Activated T-helper 1 cell treated with anti-CD3 and anti-CD28 coated beads, Interleukin-2, amount 50 U/mL, for 16 hours (primary cell): ENCODE data around the gene KCND1.

Experiments
- DNase-seq, 2 donors: peaks; one replicate each; pipeline ENCODE4 v3.0.0-alpha.2; 2020; ENCODE audit warnings: low read depth in 1 of 2, low spot score in 1 of 2

Gene KCND1

GRCh38 chrX:48938721-48939425, 32.8 kb downstream of the KCND1 start:
- DNase-seq, result peak in 1 of 2 donors; percentile 70

GRCh38 chrX:48937054-48937907, 34.4 kb downstream of the KCND1 start:
- DNase-seq, result peak; percentile 65 to 86

GRCh38 chrX:48936429-48937053, 35.1 kb downstream of the KCND1 start:
- DNase-seq, result no peak

- no peak for DNase-seq
Observed at GRCh38 chrX:48935301-48935670, 36.4 kb downstream of the KCND1 start.

- DNase-seq, result no peak
Observed at GRCh38 chrX:48934581-48935300, 36.9 kb downstream of the KCND1 start.

- DNase-seq, result no peak
Observed at GRCh38 chrX:48933757-48934156, 37.9 kb downstream of the KCND1 start.

GRCh38 chrX:48927736-48928382, 43.8 kb downstream of the KCND1 start:
- no peak for DNase-seq

- no peak for DNase-seq
Observed at GRCh38 chrX:48927123-48927522, 44.5 kb downstream of the KCND1 start.

GRCh38 chrX:48924270-48924669, 47.4 kb downstream of the KCND1 start:
- DNase-seq, result no peak

GRCh38 chrX:48923771-48924170, 47.9 kb downstream of the KCND1 start:
- DNase-seq, result no peak

GRCh38 chrX:48920718-48921104, 50.9 kb downstream of the KCND1 start:
- no peak for DNase-seq

GRCh38 chrX:48919947-48920717, 51.5 kb downstream of the KCND1 start:
- DNase-seq, result no peak

- no peak for DNase-seq
Observed at GRCh38 chrX:48919360-48919841, 52.2 kb downstream of the KCND1 start.

- DNase-seq, result peak; percentile 77 to 87
Observed at GRCh38 chrX:48918643-48919340, 52.9 kb downstream of the KCND1 start, which contains the start of gene PIM2. TSS of gene PIM2 (minus strand) at chrX:48919024. CDS start at chrX:48918834, 190 bp downstream.

GRCh38 chrX:48918301-48918642, 53.4 kb downstream of the KCND1 start:
- DNase-seq, result no peak

- DNase-seq, result peak; percentile 71 to 79
Observed at GRCh38 chrX:48917139-48918001, 54.3 kb downstream of the KCND1 start.

GRCh38 chrX:48914593-48915493, 56.8 kb downstream of the KCND1 start:
- DNase-seq, result no peak
